Medulla oblongata (tissue), 1 donor: ENCODE results near the gene MRTFA.
"Not testable (repeated sequence)": the region's sequence is repeated elsewhere in the genome, so short reads cannot be mapped to it uniquely, and the experiment has no call there.

Experiments
- DNase-seq: peaks from one replicate; pipeline ENCODE4 v3.0.0-alpha.2; 2015; ENCODE audit errors: extremely low spot score

Gene MRTFA

GRCh38 chr22:40659166-40659565, 22.6 kb upstream of the MRTFA start:
- DNase-seq: no peak

- not testable (repeated sequence) for DNase-seq
Observed at GRCh38 chr22:40656651-40657050, 20.1 kb upstream of the MRTFA start.

- DNase-seq: not testable (repeated sequence)
Observed at GRCh38 chr22:40655941-40656340, 19.4 kb upstream of the MRTFA start.

GRCh38 chr22:40654522-40655167, 18.1 kb upstream of the MRTFA start:
- peak; percentile 83 for DNase-seq

- DNase-seq: no peak
Observed at GRCh38 chr22:40653361-40653760, 16.8 kb upstream of the MRTFA start.

- peak; percentile 98 for DNase-seq
Observed at GRCh38 chr22:40651563-40652501, 15.3 kb upstream of the MRTFA start.

GRCh38 chr22:40651057-40651456, 14.5 kb upstream of the MRTFA start:
- DNase-seq: no peak

GRCh38 chr22:40648386-40648785, 11.9 kb upstream of the MRTFA start:
- no peak for DNase-seq

- DNase-seq: no peak
Observed at GRCh38 chr22:40645579-40646197, 9.2 kb upstream of the MRTFA start.

GRCh38 chr22:40642316-40642715, 5.8 kb upstream of the MRTFA start:
- no peak for DNase-seq

- DNase-seq: no peak
Observed at GRCh38 chr22:40641269-40641668, 4.8 kb upstream of the MRTFA start.

GRCh38 chr22:40638261-40638660, 1.7 kb upstream of the MRTFA start:
- no peak for DNase-seq

GRCh38 chr22:40637183-40638150, 948 bp upstream of the MRTFA start:
- peak; percentile 58 for DNase-seq

- no peak for DNase-seq
Observed at GRCh38 chr22:40635940-40636379, 559 bp downstream of the MRTFA start.

- peak; percentile 34 for DNase-seq
Observed at GRCh38 chr22:40635043-40635939, 1.2 kb downstream of the MRTFA start.

GRCh38 chr22:40634119-40634903, 2.2 kb downstream of the MRTFA start:
- no peak for DNase-seq

GRCh38 chr22:40633036-40633435, 3.5 kb downstream of the MRTFA start:
- no peak for DNase-seq

- no peak for DNase-seq
Observed at GRCh38 chr22:40631925-40632324, 4.6 kb downstream of the MRTFA start.

GRCh38 chr22:40628354-40629042, 8.0 kb downstream of the MRTFA start:
- DNase-seq: no peak
